ENCODE data around the gene ICE1.

ICE1 gene

GRCh38 chr5:5380298-5380697 lies 42.2 kb upstream of the ICE1 start:
- Histone ChIP-seq H3K9me2 (replicated peaks; ENCODE audit: insufficient read depth, low read length) (no peaks in the 10 kb centered on the region), H3K9ac (ENCODE audit: low read length) (no peak overlapping the region), H3K27ac (ENCODE audit: low read length) (no peak overlapping the region), H3K4me3 (ENCODE audit: low read length) (no peak overlapping the region), H4K20me1 (ENCODE audit: insufficient read depth, low read length) (no peaks in the 10 kb centered on the region), H3K9me3 (replicated peaks; ENCODE audit: insufficient read depth, low read length) (no peaks in the 10 kb centered on the region), H2AFZ (ENCODE audit: low read length) (no peak overlapping the region), H3K4me1 (ENCODE audit: low read length) (no peaks in the 10 kb centered on the region), H3K79me2 (ENCODE audit: low read length) (no peaks in the 10 kb centered on the region), H3K4me2 (ENCODE audit: low read depth, low read length) (no peak overlapping the region), H3K36me3 (replicated peaks; ENCODE audit: insufficient read depth, low read length) (no peaks in the 10 kb centered on the region), H3K27me3 (replicated peaks; ENCODE audit: insufficient read depth, low read length) (no peaks in the 10 kb centered on the region), H3F3A (ENCODE audit: insufficient read depth, low read length) (no peaks in the 10 kb centered on the region)
- no peak for DNase-seq
- no peak for TF ChIP-seq EZH2phosphoT487 (IDR thresholded peaks at IDR 0.05; ENCODE audit: low read length)
- TF ChIP-seq EZH2 (optimal IDR thresholded peaks at IDR 0.05; ENCODE audit: low read depth, low read length): no peak
- no peak for TF ChIP-seq CTCF (IDR thresholded peaks at IDR 0.05; ENCODE audit: low read length)

- Histone ChIP-seq H3K36me3 (replicated peaks; ENCODE audit: insufficient read depth, low read length) (no peaks in the 10 kb centered on the region), H3K4me3 (ENCODE audit: low read length) (no peak overlapping the region), H2AFZ (ENCODE audit: low read length) (no peak overlapping the region), H3K27ac (ENCODE audit: low read length) (no peak overlapping the region), H3K9me3 (replicated peaks; ENCODE audit: insufficient read depth, low read length) (no peaks in the 10 kb centered on the region), H3F3A (ENCODE audit: insufficient read depth, low read length) (no peaks in the 10 kb centered on the region), H3K4me1 (ENCODE audit: low read length) (no peaks in the 10 kb centered on the region), H3K79me2 (ENCODE audit: low read length) (no peaks in the 10 kb centered on the region), H3K9ac (ENCODE audit: low read length) (no peak overlapping the region), H4K20me1 (ENCODE audit: insufficient read depth, low read length) (no peaks in the 10 kb centered on the region), H3K9me2 (replicated peaks; ENCODE audit: insufficient read depth, low read length) (no peaks in the 10 kb centered on the region), H3K27me3 (replicated peaks; ENCODE audit: insufficient read depth, low read length) (no peaks in the 10 kb centered on the region), H3K4me2 (ENCODE audit: low read depth, low read length) (no peak overlapping the region)
- DNase-seq: no peak
- TF ChIP-seq CTCF (IDR thresholded peaks at IDR 0.05; ENCODE audit: low read length) (no peak), EZH2 (optimal IDR thresholded peaks at IDR 0.05; ENCODE audit: low read depth, low read length) (no peak), EZH2phosphoT487 (IDR thresholded peaks at IDR 0.05; ENCODE audit: low read length) (no peak)
These were observed 41.1 kb upstream of the ICE1 start for GRCh38 chr5:5381310-5381913.

GRCh38 chr5:5383461-5383860 lies 39.0 kb upstream of the ICE1 start:
- TF ChIP-seq EZH2phosphoT487 (IDR thresholded peaks at IDR 0.05; ENCODE audit: low read length) (no peak), CTCF (IDR thresholded peaks at IDR 0.05; ENCODE audit: low read length) (no peak), EZH2 (optimal IDR thresholded peaks at IDR 0.05; ENCODE audit: low read depth, low read length) (no peak)
- H3K79me2 ChIP-seq (ENCODE audit: low read length): no peaks in the 10 kb centered on the region
- H3F3A ChIP-seq (ENCODE audit: insufficient read depth, low read length): no peaks in the 10 kb centered on the region
- H3K27ac ChIP-seq (ENCODE audit: low read length): no peak overlapping the region
- H3K9ac ChIP-seq (ENCODE audit: low read length): no peak overlapping the region
- no peak for DNase-seq
- H3K9me3 ChIP-seq (replicated peaks; ENCODE audit: insufficient read depth, low read length): no peaks in the 10 kb centered on the region
- no peak overlapping the region for H3K4me2 ChIP-seq (ENCODE audit: low read depth, low read length)
- H3K9me2 ChIP-seq (replicated peaks; ENCODE audit: insufficient read depth, low read length): no peaks in the 10 kb centered on the region
- no peaks in the 10 kb centered on the region for H3K4me1 ChIP-seq (ENCODE audit: low read length)
- H3K4me3 ChIP-seq (ENCODE audit: low read length): no peak overlapping the region
- H3K36me3 ChIP-seq (replicated peaks; ENCODE audit: insufficient read depth, low read length): no peaks in the 10 kb centered on the region
- no peaks in the 10 kb centered on the region for H3K27me3 ChIP-seq (replicated peaks; ENCODE audit: insufficient read depth, low read length)
- no peak overlapping the region for H2AFZ ChIP-seq (ENCODE audit: low read length)
- H4K20me1 ChIP-seq (ENCODE audit: insufficient read depth, low read length): no peaks in the 10 kb centered on the region

Measured in MM.1S (cell line).